Kidney (tissue), 14 donors: Measurements from ENCODE around the gene LPCAT3. TPM values are rescaled to one million over a fixed set of nuclear protein-coding genes. Genes with fewer than 3 reads are reported as not detected.

ENCODE experiments used
- DNase-seq, 5 donors: peaks; one replicate each; pipeline ENCODE4 v3.0.0-alpha.2; 2013 to 2020
- FAIRE-seq: peaks from 2 replicates; lab custom pipeline; 2012; peaks lifted over from hg19 to GRCh38; lab: Jason Lieb, UNC
- H3K27ac ChIP-seq, 2 donors: one replicate each; pipeline ENCODE4 v1.7.0; 2013; ENCODE audit warnings: low read depth in 2 of 2, low read length in 2 of 2, inconsistent platforms in 1 of 2
- H3K27me3 ChIP-seq: one replicate; pipeline ENCODE4 v1.7.1; 2013; ENCODE audit warnings: low read length, inconsistent platforms; ENCODE audit not compliant: control insufficient read depth, insufficient read depth
- H3K36me3 ChIP-seq, 3 donors: one replicate each; pipeline versions ENCODE4 v1.7.0 to v1.7.1; 2013; ENCODE audit warnings: low read length in 3 of 3, control low read depth in 1 of 3, inconsistent platforms in 1 of 3; ENCODE audit not compliant: insufficient read depth in 3 of 3, control insufficient read depth in 2 of 3
- H3K4me1 ChIP-seq, 3 donors: one replicate each; pipeline versions ENCODE4 v1.7.0 to v1.7.1; 2013; ENCODE audit warnings: low read length in 3 of 3, inconsistent platforms in 1 of 3, low read depth in 1 of 3; ENCODE audit not compliant: control insufficient read depth in 2 of 3, insufficient read depth in 2 of 3
- H3K4me3 ChIP-seq, 3 donors: one replicate each; pipeline versions ENCODE4 v1.7.0 to v1.8.1; 2013; ENCODE audit warnings: low read length in 3 of 3, control low read depth in 1 of 3, inconsistent platforms in 1 of 3
- H3K9ac ChIP-seq, 3 donors: one replicate each; pipeline versions ENCODE4 v1.7.0 to v1.7.1; 2013; ENCODE audit warnings: low read length in 3 of 3, control low read depth in 1 of 3, inconsistent platforms in 1 of 3
- H3K9me3 ChIP-seq, 3 donors: one replicate each; pipeline versions ENCODE4 v1.7.0 to v1.7.1; 2013; ENCODE audit warnings: low read length in 3 of 3, control low read depth in 1 of 3, inconsistent platforms in 1 of 3; ENCODE audit not compliant: control insufficient read depth in 2 of 3, insufficient read depth in 1 of 3
- intact Hi-C: fragments of 100-400 bp; cut with DNase I; formaldehyde crosslinking; loops from one replicate; pipeline ENCODE4 v1.11.1; 2022
- polyA plus RNA-seq: library from polyadenylated mRNA; stranded (reverse); fragments of 350-450 nt; fragmentation: Illumina TruSeq; extraction: RNeasy Lipid Tissue Mini Kit (QIAGEN cat#74804); gene quantifications from one replicate; pipeline ENCODE4 v1.2.3, GENCODE V29; 2014; ENCODE audit warnings: low read depth, low replicate concordance; ENCODE audit not compliant: insufficient read depth
- total RNA-seq: library from RNA; stranded (reverse); fragmentation: NEBNext Ultra II Directional; extraction: Animal tissue kit (Norgen Biotek cat#: 25700); gene quantifications from one replicate; pipeline ENCODE4 v1.2.1, GENCODE V29; 2021
- TF ChIP-seq, protein P1 (sequence below): IDR thresholded peaks from 3 replicates; pipeline ENCODE4 v1.5.1; 2012; ENCODE audit warnings: mild to moderate bottlenecking, moderate library complexity, borderline replicate concordance; ENCODE audit not compliant: insufficient read depth; ENCODE audit errors: extremely low read depth
- donor health status: control.
- donor health status: control.
- donor health status: control.
- donor health status: control.
- donor health status: control.
- donor health status: DM: yes; HTN: yes; CAD: no.
- donor health status: Normal renal cell carcinoma (clear cell type).

The LPCAT3 gene
- total and polyA plus RNA-seq, 2 donors from 2014 or later: 59.2 to 77.8 TPM

- TF ChIP-seq, protein P1, sequence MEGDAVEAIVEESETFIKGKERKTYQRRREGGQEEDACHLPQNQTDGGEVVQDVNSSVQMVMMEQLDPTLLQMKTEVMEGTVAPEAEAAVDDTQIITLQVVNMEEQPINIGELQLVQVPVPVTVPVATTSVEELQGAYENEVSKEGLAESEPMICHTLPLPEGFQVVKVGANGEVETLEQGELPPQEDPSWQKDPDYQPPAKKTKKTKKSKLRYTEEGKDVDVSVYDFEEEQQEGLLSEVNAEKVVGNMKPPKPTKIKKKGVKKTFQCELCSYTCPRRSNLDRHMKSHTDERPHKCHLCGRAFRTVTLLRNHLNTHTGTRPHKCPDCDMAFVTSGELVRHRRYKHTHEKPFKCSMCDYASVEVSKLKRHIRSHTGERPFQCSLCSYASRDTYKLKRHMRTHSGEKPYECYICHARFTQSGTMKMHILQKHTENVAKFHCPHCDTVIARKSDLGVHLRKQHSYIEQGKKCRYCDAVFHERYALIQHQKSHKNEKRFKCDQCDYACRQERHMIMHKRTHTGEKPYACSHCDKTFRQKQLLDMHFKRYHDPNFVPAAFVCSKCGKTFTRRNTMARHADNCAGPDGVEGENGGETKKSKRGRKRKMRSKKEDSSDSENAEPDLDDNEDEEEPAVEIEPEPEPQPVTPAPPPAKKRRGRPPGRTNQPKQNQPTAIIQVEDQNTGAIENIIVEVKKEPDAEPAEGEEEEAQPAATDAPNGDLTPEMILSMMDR: no peak
- H3K9ac ChIP-seq: no peak overlapping the region
- no peaks in the 10 kb centered on the region for H3K9me3 ChIP-seq
- H3K36me3 ChIP-seq: no peaks in the 10 kb centered on the region
- FAIRE-seq (no peak), DNase-seq (no peak)
- no peaks in the 10 kb centered on the region for H3K4me1 ChIP-seq
- no peaks in the 10 kb centered on the region for H3K27me3 ChIP-seq
- intact Hi-C loops: no loop called here
- no peak overlapping the region for H3K4me3 ChIP-seq
- H3K27ac ChIP-seq: no peak overlapping the region
These were observed 17.2 kb upstream of the LPCAT3 start for GRCh38 chr12:7035463-7035862.

DNA sequence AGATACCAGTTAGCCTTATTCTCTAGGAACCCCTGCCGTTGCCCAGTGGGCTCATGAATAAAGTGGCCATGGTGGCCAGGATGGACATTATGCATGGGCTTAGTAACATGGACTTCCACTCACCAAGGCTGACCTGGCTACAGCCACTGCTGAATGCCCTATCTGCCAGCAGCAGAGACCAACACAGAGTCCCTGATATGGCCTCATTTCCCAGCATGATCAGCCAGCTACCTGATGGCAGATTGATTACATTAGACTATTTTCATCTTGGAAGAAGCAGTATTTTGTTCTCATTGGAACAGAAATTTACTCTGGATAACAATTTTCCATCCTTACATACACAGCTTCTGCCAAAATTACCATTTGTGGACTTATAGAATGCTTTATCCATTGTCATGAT, 16.2 kb upstream of the LPCAT3 start:
- FAIRE-seq: no peak
- no peak for DNase-seq
- no peak overlapping the region for H3K27ac ChIP-seq
- H3K36me3 ChIP-seq: no peaks in the 10 kb centered on the region
- H3K27me3 ChIP-seq: no peaks in the 10 kb centered on the region
- TF ChIP-seq, protein P1: no peak
- H3K9me3 ChIP-seq: no peaks in the 10 kb centered on the region
- intact Hi-C loops: no loop called here
- no peak overlapping the region for H3K4me3 ChIP-seq
- H3K9ac ChIP-seq: no peak overlapping the region
- H3K4me1 ChIP-seq: no peaks in the 10 kb centered on the region

DNA sequence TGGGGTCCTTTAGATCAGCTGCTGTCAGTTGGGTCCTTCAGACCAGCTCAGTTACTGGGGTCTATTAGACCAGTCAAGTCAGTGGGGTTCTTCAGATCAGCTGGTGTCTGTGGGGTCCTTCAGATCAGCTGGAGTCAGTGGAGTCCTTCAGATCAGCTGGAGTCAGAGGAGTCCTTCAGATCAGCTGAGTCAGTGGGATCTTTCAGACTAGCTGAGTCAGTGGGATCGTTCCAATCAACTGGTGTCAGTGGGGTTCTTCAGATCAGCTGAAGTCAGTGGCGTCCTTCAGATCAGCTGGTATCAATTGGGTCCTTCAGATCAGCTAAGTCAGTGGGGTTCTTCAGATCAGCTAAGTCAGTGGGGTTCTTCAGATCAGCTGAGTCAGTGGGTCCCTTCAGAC, 14.7 kb upstream of the LPCAT3 start:
- intact Hi-C loops: no loop called here
- no peak for FAIRE-seq
- no peak for DNase-seq
- Histone ChIP-seq H3K9ac (no peak overlapping the region), H3K4me1 (no peaks in the 10 kb centered on the region), H3K36me3 (no peaks in the 10 kb centered on the region), H3K27me3 (no peaks in the 10 kb centered on the region), H3K27ac (no peak overlapping the region), H3K4me3 (no peak overlapping the region), H3K9me3 (no peaks in the 10 kb centered on the region)
- TF ChIP-seq, protein P1: no peak

GRCh38 chr12:7031306-7031705, 13.0 kb upstream of the LPCAT3 start:
- FAIRE-seq (no peak), DNase-seq (no peak)
- H3K4me1 ChIP-seq: no peaks in the 10 kb centered on the region
- intact Hi-C loops: no loop called here
- TF ChIP-seq, protein P1: no peak
- no peaks in the 10 kb centered on the region for H3K9me3 ChIP-seq
- H3K9ac ChIP-seq: no peak overlapping the region
- no peak overlapping the region for H3K4me3 ChIP-seq
- no peak overlapping the region for H3K27ac ChIP-seq
- H3K27me3 ChIP-seq: no peaks in the 10 kb centered on the region
- H3K36me3 ChIP-seq: no peaks in the 10 kb centered on the region
